Measurements from ENCODE around the gene DOCK9.
A peak's percentile ranks its signal among the peaks of the same experiment; 100 is the strongest.

DOCK9 gene

DNA sequence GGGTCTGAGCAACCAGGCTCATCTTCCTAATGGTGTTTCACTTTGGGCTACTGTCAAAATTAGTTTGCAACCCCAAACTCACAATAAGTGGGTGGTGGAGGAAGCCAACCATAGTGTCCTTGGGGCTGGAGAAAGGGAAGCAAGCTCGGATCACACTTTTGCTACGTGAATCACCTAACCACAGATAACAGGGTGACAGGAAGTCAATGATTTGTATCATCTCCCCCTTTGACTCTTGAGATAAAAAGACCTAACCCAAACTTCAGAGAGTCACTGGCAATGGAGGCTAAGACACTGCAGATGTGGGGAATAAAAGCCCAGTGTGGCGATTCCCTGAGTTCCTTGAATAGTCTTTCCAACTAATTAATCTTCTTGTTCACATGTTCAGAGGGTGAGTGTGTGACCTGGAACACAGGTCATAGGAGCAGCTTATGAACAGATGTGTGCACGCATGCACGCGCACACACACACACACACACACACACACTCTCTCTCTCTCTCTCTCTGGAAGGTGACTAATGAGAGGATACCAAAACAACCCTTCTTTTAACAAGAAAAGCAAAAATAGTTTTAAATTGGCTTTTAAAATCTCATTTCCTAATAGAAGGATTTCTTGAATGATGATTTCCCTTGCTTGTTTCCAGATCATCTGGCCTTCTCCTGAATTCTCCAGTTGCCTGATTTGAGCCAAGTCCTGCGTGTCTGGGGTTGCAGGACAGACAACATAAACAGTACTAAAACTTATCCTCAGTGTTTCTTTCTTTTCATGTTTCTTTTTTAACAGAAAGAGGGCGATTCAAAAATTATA is 21.2 kb upstream of the DOCK9 start:
- DNase-seq (ENCODE audit: low read depth in 3 of 3), result peak in 1 of 3 experiments; percentile 25

DNA sequence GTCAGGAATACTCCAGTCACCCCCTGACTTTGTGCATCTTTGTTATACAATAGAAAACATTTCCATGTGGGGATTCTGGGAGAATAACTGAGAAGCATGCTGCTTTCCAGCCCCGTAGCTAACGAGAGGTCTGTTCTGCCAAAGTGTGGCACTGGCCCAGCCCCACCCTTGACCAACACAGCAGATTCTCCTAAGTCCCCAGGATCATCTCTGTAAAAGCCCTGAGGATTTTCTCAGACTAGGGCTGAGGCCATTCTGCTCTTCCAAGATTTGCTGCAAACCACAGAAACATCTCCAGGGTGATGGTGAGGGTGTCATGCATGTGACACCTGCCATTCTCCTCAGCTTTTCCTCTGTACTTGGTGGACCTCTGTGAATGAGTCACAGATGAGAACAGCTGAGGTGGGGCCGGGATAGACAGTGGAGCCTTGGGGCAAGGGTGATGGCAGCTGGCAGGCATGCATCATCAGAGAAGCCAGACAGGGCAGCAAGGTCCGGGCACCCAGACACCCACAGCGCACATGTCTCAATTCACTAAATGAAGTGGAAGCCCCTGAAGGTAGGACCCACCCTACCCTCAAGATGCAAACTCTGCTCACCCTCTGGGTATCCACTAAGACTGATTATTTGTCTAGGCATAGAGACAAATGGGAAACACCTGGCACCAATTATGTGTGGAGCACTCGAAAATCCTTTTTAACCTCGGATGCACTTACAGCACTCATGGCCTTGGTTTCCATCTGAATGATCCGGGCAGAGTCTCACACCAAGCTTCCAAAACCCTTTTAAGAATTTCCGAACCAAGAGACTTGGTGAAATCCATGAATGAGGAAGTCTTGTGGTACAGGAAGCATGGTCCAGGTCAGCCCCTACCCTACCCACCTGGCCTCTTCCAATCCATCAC is 20.1 kb upstream of the DOCK9 start:
- peak in 1 of 3 experiments; percentile 22 for DNase-seq (ENCODE audit: low read depth in 3 of 3)

DNA sequence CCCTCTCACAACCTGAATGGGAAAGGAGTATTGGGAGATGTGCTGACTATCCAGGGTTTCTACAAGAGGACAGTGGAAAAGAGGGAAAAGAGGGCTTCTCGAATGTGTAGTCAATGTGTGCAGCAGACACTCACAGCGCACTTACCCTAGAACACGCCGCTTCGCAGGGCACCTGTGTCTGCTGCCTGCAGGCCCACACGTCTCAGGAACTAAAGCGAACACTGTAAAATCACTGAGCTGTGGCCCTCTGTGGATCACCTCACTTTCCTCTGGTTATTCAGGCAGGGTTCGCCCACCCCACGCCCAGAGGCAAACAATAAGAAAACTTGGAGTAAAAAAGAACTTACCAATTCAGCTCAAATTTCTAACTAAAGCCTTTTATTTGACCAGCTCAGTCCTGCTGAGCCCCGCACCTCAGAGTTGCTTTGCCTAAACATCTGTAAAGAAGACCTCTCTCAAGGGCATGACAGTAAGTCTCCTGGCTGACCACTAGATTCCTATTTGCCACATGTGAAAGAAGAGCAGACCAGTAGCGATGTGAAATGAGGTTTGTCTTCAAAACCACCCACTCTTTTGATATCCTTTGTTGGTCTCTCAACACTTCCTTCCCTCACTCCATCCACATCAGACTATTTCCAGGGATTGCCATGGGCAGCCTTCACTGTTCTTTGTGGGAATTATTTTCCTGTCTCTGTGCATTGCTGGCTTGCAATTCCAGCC is 19.3 kb upstream of the DOCK9 start:
- no peak for DNase-seq (ENCODE audit: low read depth in 3 of 3)

DNA sequence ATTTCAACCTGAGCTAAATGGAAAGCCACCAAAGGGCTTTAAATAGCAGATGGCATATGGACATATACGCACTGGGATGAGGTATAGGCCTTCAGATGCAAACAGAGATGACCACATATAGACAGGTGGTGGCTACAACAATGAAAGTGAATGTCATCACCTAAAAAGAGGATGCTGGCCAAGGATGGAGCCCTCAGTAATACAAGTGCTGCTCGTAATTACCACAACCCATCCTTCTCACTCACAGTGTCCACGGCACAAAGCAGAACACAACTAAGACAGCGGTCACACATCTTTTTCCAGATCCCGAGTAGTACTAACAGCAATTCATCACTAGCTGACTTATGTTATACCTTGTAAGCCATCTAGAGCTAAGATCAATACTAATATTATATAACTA is 18.2 kb upstream of the DOCK9 start:
- no peak for DNase-seq (ENCODE audit: low read depth in 3 of 3)

DNA sequence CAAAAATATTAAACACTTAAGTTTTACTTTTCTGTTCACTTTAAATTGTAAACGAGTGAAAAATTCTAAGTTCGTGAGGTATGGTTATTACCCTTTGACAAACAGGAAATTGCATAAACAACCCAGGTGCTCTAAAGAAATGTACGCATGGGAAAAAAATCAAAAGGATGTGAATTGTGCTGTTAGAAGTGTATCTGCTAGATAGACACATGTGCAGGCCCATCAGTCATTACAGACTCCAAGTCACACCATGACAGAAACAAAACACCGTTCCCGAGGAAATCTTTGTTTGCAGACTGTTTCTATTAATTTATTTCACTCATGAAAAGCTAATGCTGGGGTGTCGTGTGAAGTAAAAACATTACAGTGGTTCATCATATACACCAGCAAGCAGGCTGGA is 17.0 kb upstream of the DOCK9 start:
- DNase-seq (ENCODE audit: low read depth in 3 of 3), result no peak

DNA sequence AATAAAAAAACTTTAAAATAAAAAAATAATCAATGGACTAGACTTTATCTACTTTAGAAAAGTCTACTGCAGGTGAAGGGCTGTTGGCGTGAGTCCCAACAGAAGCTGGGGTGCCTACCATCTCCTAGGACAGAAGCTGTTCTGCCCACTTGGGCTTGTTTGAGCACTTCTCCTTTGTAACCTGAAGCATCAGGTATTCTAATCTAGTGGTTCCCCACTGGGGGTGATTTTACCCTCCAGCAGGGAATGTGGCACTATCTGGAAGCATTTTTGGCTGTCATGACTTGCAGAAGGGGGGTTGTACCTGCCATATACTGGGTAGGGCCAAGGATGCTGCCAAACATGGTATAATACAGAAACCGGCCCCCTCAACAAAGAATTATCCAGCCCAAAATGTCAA is 16.2 kb upstream of the DOCK9 start:
- DNase-seq (ENCODE audit: low read depth in 3 of 3), result no peak

DNA sequence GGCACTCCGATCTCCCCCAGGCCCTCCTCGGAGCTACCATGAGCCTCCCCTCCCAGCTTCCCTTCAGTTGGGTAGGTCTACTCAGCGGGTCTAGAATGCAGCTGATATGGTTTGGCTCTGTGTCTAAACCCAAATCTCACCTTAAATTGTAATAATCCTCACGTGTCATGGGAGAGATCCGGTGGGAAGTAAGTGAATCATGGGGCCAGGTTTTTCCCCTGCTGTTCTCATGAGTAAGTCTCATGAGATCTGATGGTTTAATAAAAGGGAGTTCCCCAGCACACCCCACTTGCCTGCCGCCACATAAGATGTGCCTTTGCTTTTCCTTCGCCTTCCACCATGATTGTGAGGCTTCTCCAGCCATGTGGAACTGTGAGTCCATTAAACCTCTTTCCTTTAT is 14.5 kb upstream of the DOCK9 start:
- no peak for DNase-seq (ENCODE audit: low read depth in 3 of 3)

DNA sequence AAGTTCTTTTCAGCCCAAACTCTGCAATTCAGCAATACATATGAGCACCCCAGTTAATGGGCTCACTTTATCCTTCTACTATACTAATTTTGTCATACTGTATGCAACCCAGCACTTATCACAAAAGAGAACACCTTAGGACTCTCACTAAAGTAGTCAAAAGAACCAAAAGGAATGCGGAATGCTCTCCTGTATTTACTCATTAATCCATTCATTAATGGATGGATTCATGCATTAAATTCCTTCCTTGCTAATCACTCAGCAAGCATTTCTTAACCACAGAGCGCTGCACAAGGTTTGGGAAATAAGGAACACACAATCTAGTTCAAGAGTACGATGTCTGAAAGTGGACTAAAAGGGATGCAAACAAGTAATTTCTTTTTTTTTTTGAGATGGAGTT is 12.8 kb upstream of the DOCK9 start:
- DNase-seq (ENCODE audit: low read depth in 3 of 3), result no peak

DNA sequence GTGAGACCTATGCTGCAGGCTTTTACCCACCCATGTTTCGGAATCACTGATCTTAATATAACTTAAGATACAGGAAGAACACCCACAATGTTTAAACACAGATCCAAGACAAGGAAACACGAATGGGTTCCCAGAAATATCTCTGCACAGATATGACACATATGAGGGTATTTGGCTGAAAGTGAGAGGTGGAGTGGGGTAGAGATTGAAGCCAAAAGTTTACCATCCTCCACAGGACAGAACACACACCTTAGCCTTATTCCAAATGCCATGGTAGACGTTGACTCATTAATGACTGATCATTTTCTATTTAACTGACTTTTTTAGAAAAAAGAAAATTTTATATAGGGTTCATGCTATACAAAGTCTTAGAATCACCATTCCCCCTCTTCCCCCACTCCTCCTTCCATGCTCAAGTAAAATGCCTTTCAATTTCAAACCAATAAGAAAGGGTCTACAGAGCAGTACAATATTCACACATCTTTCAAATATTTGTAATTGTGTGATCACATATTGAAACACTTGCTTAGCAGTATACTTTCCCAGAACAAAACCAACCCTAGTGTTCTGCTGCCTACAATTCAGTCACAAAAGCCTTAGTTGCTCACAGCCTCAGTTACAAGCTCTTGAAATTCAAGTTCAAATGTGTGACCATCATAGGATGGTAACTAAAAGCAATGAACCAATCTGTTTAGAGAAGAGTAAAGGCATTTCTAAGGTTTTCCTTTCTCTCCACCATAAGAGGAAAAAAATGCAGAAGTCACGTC is 11.8 kb upstream of the DOCK9 start:
- no peak for DNase-seq (ENCODE audit: low read depth in 3 of 3)

DNA sequence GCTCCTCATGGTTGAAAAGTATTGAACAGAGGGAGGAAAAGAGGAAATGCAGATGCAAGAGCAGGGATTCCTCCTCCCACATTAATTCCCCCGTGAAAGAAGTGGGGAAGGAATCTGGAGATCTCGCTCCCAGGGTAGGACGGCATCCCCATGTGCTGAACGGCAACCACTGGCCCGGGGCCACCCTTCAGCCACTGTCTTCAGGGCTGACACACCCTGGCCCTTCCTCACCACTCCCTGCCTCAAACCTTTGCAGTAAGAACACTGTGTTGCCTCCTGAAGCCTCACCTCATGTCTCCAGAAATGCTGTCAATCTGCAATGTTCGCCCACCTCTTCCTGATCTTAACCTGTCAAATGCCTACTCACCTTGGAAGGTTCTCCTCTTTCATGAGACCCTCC is 10.9 kb upstream of the DOCK9 start:
- no peak for DNase-seq (ENCODE audit: low read depth in 3 of 3)

DNA sequence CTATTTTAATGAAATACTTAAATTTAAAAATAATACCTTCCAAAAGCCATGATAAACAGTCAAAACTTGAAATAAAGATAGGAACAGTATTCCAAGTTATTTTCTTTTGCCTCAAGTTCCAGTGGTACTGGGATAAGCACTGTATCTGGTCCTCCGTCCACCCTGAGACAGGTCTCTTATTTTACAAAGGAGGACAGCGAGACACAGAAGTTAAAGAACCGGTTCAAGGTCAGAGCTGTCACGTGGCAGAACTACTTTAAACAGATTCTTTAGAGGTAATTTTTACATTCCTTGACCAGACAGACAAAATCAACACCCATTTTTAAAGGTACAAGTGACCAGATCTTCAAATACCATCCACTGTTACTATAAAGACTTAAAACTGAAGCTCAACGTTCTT is 10.4 kb upstream of the DOCK9 start:
- DNase-seq (ENCODE audit: low read depth in 3 of 3), result no peak

DNA sequence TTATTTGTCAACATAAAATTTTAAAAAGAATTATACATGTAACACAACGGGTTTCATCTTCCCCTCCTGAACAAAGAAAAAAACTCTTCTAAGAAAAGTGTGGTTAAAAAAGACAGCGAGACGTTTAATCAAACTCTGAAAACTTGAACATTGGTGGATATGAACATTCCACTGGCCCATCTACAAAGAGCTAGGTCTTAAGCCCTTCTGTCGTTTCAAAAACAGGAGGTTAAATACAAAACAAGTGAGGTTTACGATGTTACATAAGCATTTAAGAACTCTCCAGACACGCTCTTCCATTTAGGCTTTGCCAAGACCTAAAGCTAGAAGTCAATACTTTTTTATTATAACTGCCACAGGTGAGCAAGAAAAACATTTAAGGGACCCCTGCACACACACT is 9.4 kb upstream of the DOCK9 start:
- no peak for DNase-seq (ENCODE audit: low read depth in 3 of 3)

DNA sequence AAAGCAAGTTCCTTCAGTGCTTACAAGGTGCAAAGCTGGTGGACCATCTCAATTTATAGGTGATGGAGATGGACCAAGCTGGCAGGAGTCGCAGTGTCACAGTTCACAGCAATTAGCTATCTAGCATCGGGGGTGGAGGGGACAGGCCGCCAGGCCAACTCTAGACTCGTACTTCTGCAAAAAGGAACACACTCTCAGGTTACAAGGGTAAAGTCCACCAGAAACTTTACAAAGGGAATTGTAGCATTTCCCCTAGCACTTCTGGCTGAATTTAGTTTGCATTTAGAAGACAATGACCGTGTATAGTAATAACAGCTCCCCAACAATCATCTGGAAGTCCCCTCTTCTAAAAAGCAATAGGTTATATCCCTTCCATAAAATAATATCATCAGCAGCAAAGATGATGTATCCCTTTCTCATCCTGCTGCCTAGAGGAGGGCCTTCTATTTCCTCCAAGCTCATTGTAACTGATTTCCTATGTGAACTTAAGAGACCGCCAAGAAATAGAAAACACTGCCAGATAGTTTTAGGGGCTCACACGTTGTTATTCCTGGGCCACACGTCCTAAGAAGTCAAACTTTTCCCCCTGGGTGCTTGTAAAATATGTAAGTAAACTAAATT is 8.5 kb upstream of the DOCK9 start:
- no peak for DNase-seq (ENCODE audit: low read depth in 3 of 3)

DNA sequence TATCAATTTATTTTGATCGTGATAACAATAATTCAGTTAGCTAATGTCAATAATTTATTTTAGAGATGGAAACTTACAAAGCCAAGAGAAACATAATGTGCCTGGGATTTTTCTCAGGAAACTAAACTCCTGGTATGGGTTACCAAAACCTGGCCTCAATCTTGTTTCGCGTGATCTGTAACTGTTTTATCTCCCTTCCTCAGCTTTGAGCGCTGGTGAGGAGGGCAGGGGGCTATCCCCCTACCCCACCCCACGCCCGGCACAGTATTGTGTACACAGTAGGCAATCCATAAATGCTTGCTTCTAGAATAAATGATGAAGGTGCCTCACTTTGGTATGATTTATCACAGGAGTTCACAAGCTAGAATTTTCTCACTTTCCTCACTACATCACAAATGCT is 7.7 kb upstream of the DOCK9 start:
- DNase-seq (ENCODE audit: low read depth in 3 of 3), result no peak

DNA sequence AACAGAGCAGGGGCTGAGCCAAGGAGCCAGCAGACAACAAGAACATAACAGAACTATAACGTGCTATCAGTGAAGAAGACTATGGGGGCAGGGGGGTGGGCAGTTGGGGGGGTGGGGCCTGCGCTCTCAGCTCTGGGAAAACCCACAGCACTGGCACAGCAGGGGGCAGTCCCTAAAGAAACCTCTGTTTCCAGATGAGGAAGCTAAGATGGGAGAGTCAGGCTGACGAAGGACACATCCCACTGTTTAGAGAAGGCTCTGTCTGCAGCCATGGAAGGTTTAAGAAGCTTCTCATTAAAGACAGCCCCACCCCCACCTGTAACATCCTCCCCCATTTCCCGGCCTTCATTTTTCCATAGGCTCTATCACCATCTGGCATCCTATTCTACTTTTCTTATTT is 7.1 kb upstream of the DOCK9 start:
- DNase-seq (ENCODE audit: low read depth in 3 of 3), result no peak

DNA sequence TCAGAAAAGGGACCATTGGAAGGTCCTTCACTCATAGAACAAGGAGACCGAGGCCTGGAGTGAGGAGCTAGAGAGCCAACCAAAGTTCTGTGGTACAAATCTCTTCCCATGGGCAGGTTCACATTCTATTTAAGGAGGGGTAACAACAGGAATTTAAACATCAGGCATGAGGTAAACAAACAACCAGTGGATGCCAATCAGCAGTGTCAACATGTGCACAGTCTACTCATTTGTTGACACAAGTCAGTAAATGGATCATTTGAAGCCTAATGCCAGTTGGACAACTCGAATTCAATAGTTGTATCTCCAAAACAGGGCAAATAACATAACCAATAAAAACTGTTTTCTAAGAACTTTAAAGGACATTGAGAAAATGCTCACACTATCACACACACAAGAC is 6.3 kb upstream of the DOCK9 start:
- no peak for DNase-seq (ENCODE audit: low read depth in 3 of 3)

DNA sequence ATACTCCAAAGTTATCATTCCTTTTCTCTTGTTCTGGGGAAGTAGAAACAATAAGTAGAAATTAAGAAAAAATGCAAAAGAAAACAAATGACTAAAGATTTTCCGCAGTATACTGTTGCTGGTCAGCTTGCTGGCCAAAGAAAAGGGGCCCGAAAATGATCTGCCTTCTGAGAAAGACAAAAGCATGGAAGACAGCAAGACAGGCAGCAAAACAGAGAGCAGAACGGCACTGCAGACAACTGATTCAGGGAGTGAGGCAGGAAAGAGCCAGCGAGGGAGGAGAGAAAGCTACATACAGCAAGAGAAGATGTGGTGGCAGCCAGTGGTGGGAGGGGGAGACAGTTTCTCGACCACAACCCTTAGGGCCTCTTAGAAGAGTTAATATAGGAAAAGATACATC is 5.3 kb upstream of the DOCK9 start:
- no peak for DNase-seq (ENCODE audit: low read depth in 3 of 3)

DNA sequence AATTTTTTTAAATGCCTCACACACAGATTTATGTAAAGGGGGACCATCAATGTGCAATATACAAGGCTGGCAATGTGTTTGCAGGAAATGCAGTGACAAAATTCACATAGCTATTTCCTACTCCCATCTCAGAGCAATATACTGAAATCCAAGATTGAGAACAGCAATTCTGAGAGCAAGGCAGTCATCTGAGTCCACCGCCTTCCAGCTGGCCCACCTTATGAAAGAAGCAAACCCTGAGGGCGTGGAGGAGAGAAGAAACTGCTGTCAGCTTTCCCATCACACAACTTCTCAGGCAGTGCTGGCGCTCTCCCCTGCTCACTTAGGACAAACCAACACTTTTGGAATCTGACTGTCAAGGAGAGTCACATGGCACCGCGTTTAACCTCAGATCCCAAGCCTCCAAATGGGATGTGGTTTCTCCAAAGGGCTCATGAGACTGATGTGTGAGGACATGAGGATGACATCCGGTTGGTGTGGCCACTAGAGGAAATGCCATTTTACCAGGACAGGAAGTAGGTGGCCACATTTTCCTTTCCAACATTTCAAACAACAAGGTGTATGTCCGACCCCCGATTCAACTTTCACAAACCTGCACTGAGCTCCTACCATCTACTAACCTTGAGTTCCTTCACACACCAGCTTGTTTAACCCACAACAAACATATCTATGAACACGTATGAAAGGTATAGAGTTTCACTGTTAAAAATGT is 3.7 kb upstream of the DOCK9 start:
- no peak for DNase-seq (ENCODE audit: low read depth in 3 of 3)

DNA sequence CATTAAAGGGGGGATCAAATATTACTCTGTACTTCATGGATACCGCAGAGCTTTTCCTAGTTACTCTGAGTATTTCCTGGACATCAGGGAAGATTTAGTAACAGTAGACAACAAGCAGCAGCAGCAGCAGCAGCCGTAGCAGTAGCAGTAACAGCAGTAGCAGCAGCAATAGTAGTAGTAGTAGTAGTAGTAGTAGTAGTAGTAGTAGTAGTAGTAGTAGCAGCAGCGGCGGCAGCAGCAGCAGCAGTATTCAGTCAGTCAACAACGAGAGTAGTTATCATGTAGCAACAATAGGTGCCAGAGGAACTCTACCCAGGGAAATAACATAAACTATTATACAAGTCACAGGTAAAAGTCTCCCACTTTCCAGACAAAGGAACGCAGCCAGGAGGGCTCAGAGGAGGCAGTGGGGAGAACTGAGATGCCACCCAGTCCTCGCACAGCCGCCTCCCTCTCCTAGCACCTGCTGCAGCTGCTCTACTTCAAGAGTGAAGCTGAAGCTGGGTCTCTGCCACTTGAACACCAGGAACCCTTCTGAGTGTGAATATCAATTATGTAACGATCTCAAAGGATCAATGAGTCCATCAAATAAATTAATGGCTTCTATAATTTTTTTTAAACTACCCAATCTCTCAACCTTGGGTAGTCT is 1.3 kb upstream of the DOCK9 start:
- DNase-seq (ENCODE audit: low read depth in 3 of 3), result no peak

DNA sequence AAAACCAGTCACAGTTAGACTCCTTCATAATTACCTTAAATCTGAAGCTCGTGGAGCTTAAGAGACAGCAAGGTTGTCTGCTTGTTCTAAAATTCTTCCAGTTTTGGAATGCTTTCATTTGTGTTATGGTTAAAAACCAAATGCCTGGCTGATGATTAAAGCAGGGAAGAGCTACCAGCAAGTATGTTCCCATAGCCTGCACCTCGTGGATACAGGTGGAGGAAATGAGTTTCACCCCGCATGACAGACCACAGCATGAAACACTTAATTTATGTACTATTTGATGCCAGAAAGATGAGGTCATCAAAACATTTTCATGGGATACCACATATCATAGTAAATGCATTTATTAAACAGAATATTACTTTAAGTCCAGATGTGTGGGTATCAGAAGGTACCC is 416 bp upstream of the DOCK9 start:
- DNase-seq (ENCODE audit: low read depth in 3 of 3), result no peak
